HG03575 (cell line): ENCODE measurements around the gene DPP9.
A peak's percentile ranks its signal among the peaks of the same experiment; 100 is the strongest.
"Not testable (repeated sequence)": the region's sequence is repeated elsewhere in the genome, so short reads cannot be mapped to it uniquely, and the experiment has no call there.

ENCODE experiments used
- ATAC-seq: cut with Tn5 transposase; IDR thresholded peaks from one replicate; pipeline ENCODE4 v1.9.1; 2021; ENCODE audit not compliant: unreplicated experiment, insufficient number of reproducible peaks, low FRiP score; ENCODE audit errors: extremely low read depth

DPP9 gene

DNA sequence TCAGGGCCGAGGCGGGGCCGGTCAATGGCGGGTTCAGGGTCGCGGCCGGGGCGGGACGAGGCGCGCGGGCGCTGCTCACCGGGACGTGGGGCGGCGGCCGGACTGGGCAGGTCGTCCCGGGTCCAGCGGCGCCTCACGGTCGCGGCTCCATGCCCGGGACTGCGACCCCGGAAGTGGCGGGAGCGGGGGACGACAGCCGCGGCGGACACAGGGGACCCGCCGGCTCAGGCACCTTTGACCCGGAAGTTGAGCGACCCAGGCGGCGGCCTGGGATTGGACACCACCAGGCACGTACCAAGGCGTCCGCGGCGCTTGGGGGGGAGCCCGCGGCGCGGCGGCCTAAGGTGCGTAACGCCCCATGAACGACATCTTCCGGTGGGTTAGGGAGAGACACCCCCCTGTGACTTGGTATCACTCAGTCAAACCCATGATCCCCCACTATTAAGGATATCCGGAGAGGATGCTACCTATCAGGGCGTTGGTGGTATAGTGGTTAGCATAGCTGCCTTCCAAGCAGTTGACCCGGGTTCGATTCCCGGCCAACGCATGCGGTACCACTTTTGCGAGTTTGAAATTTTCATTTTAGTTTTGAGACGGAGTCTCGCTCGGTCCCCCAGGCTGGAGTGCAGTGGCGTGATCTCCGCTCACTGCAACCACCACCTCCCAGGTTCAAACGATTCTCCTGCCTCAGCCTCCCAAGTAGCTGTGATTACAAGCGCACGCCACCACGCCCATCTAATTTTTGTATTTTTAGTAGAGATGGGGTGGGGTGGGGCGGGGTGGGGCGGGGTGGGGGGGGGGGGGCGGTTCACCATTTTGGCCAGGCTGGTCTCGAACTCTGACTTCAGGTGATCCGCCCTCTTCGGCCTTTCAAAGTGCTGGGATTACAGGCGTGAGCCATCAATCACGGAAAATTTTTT lies at the start of gene DPP9:
TSS of gene DPP9 (minus strand) at position 248 of the 920 bp plus-strand sequence. CDS start 3,936 bp downstream, outside the sequence.
- ATAC-seq, result peak; percentile 54

DNA sequence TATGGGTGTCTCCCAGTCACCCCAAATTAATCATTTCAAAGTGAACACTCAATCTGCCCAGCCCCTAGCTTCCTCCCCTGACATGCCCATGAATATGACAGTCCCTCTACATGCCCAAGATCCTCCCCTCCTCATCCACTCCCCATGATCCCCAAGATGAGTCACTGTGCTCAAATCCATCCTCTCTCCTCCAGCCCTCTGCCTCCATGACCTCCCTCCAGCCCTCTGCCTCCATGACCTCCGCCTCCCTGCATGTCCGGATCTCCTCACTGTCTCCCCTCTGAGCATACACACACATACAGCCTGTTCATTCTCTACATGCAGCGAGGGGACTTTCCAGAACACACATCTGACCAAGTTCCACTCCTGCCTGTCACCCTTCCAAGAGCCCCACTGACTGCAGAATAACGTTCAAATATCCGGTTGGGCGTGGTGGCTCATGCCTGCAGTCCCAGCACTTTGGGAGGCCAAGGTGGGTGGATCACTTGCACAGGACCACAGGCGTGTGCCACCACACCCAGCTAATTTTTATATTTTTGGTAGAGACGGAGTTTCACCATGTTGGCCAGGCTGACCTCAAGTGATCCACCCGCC lies 49.5 kb upstream of the DPP9 start:
- no peak for ATAC-seq

DNA sequence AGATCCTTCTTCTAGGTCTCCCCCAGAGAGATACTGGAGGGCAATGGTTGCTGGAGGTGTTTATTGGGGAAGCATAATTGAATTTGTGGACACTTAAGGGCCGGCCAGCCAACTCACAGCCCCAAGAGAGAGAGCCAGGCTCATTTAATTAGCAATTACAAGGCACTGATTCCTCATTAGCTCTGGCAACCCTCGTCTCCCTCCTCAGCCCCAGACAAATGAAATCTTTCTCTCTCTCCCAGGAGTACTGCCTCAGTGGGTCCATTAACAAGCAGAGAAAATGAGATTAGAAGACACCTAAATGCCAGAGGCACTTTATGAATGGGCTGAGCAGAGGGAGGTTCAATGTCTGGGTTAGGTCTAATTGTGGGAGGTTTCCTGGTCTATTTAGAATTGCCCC lies 48.9 kb upstream of the DPP9 start:
- no peak for ATAC-seq

DNA sequence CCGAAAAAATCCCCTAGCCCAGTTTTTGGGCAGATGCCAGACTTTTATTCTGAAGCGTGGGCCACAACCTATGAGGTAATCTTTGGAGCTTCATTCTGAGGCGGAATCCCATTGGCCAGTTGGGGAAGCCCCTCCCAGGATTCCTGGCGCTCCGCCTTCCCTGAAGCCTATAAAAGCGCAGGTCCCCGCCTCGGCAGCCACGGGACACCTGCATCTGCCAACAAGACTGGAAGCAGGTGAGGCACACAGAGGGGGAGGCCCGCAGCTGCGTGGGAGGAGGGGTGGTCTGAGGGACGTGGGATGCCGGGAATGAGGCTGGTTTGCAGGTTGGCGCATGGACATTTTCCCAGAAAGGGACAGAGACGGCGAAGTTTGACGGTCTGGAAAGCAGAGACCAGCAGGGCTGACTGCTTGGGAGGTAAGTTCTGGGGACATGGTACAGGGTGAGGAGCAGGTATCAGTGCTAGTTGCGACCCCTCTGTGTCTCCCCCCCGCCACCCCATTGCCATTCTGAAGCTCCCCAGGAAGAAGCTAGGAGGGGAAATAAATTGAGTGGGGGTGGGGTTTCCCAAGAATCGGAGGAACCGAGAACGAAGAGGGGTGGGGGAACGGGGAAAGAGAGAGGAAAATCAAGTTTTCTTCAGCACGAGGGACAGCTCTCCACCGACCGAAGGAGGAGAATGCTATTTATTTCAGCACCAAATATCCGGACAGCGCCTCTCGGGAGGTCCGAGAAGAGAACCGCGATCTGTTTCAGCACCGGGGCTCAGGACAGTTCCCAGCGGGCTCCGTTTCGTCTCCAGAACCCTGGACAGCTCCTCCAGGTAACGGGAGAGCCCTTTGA lies 45.5 kb upstream of the DPP9 start:
- no peak for ATAC-seq

DNA sequence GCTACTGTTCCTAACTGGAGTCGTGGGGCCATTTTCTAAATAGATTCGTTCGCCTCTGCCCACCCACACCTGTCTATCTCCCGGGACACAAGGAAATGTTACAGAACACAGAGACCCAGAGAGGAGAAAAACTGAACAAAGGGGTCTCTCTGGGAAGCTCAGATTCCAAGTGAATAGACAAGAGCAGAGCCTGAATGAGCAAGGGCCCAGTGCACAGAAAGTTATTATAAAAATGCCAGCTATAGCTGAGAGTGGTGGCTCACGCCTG lies 40.7 kb upstream of the DPP9 start:
- ATAC-seq, result no peak

DNA sequence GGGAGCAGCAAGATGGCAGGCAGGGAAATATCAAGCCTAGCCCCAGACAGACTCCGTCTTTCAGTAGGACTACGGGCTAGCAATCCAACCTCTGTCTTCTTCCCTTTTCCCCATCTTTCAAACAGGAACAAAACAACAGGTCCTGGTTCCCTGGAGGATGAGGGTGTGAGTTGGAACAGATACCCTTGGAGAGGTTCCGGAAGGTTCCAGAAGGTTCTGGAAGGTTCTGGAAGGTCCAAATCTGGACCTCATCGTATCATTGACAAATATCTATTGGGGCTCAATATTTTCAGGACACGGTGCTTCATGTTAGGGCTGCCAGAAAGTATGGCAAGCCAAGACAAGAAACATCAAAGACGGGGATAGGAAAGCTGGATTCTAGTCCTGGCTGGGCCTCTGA lies 39.4 kb upstream of the DPP9 start:
- ATAC-seq, result no peak

DNA sequence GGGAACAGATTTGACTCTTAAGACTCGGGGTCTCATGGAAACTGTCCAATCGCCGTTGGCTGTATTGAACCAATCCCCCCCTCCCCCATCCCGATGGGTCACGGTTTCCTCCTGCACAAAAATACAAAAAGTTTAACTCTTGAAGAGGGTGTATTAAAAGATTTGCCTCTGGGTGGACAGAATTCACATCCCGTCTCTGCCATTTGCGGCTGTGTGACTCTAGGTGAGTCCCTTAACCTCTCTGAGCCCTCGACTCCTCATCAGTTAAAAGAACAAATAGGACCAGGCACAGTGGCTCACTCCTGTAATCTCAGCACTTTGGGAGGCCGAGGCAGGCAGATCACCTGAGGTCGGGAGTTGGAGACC lies 36.6 kb upstream of the DPP9 start:
- ATAC-seq, result no peak

DNA sequence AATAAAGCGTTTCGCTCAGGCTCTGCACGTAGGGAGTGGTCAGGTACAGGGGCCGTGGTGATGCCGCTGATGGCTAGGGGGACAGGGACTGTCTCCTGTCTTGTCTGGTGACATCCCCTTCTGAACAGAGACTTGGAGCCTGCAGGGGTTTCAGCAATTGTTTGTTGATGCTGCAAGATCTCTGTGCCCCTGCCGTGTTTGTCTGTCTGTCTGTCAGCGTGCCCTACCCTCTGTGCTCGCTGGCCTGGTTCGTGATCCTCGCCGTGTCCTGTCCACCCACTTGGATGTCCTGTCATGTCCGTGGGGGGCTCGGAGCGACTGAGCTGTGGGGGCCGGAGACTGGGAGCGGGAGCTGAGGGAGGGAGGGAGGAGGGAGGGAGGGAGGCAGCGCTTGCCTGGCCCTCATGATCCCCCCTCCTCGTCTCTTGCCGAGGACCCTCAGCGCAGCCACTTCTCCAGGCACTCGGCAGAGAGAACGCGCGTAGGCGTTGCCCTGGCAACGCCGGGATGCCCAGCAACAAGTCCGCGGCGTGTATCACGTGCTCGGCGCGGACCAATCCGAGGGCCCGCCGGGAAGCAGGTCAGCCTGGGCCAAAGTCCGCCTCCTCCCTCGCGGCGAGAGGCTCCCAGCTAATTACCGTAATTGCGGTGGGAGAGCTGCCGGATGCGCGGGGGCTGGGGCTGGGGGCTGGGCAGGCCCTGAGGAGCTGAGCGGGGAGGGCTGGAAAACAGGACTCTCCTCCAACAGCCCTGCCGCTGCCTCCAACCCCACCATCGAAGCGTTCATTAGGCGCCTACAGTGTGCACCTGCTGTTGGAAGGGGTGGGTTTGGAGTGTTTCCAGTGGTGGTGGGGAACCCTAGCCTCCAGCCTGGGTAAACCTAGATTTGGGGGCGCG lies 36.0 kb upstream of the DPP9 start:
- ATAC-seq, result no peak

DNA sequence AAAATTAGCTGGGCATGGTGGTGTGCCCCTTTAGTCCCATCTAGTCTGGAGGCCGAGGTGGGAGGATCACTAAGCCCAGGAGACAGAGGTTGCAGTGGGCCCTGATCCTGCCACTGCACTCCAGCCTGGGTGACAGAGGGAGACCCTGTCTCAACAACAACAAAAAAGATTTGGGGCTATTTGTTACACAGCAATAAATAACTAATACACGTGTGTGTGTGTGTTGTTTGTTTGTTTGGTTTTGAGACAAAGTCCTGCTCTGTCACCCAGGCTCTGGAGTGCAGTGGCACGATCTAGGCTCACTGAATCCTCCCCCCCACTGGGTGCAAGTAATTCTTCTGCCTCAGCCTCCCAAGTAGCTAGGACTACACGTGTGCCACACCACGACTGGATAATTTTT lies 35.0 kb upstream of the DPP9 start:
- no peak for ATAC-seq

DNA sequence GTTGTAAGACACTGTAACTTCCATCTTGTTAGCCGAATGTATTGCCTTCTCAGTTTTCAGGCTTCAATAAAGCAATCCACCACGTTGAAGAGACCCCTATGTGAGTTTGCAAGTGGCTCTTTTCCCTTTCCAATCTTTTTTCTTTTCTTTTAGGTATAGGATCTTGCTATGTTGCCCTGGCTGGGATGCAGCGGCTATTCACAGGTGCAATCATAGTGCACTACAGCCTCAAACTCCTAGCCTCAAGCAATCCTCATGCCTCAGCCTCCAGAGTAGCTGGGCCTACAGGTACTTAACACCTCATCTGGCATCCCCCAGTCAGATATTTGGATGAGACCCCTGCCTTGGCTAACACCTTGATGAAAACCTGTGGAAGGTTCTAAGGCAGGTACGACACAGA lies 34.4 kb upstream of the DPP9 start:
- no peak for ATAC-seq

DNA sequence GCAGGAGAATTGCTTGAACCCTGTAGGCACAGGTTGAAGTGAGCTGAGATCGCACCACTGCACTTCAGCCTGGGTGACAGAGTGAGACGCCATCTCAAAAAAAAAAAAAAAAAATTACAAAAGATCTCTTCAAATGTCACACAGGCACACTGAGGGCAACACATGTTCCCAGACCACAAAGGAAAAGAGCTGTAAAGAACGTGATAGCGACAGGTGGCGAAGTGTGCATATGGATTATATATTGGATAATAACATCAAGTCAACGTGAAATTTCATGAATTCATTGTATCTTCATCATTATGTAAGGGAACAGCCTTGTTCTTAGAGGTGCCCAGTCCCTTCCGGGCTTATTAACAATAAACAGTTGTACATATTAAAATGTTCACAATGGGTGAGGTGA lies 31.8 kb upstream of the DPP9 start:
- no peak for ATAC-seq

DNA sequence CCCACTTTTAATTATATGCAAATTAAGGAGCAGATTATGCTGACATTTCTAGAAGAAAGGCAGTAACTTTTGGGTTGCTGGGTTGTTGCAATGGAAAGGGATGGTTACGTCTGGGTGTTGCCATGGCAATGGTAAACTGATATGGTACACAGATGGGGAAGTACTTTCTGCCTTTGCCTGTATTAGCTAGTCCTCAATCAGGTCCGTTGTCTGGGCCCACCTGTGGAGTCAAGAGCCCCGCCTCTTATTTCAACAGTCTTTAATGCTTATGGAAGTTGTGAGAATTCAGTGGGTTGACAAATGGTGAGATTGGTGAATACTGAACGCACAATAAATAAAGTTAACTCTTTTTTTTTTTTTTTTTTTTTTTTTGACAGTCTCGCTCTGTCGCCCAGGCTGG lies 30.6 kb upstream of the DPP9 start:
- no peak for ATAC-seq

DNA sequence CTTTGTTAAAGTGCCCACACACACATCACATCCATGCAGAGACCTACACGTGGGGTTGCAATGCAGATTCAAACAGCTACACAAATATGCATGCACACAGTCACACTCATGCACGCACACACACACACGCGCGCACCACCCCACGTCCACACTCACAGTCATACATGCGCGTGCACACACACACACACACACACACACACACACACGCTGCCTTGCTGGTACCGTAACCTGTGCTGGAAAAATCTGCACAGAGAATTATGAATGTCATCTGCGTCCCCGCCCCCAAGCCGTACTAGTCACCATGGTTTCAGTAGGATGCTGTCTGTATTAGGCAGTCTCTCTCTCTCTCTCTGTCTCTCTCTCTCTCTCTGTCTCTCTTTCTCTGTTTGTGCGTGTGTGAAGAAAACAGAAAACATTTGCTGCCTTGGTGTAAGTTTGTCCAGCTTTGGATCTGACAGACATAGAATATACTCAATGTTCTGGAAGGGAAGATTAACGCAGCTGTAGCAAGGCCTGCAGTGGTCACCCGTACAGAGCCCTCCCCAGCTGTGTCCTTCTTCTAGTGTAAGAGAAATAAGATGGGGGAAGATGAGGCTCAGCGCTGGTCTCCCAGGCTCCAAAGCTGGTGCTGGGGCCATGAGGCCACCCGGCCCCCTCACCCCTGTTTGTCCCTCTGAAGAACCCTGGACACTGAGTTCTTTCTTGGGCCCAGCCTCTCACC lies 26.4 kb upstream of the DPP9 start:
- no peak for ATAC-seq

DNA sequence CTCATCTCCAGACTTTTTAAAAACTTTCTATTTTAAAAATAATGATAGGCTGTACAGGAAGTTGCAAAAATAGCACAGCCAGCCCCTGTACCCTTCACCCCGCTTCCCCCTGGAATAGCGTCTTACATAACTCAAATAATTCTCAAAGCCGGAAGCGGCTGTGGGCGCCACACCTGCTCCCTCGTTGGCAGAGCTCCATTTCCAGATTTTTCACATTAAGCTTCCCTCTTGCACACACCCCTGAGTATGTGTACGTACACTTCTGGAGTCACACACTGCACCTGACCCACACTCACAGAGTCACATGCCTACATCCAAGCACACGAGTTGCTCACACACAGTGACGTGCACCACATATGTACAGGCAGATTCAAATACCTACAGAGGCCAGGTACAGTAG lies 24.9 kb upstream of the DPP9 start:
- no peak for ATAC-seq

DNA sequence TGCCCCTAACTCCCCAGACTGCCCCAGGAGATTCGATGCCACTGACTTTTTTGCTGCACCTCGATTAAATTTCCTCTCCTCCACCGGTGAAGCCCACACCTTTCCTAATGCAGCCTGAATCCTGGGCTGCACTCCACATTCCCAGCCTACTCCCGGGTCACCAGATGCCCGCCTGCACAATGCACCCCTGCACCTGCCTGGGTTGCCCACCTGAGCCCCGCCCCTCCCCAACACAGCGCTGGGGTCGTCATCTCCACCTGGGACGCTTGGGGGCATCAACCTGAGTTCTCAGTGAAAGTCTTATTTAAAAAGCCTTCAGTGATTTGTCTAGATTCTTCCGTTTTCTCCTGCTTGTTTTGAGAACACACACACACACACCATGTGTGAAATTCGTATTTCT lies 24.5 kb upstream of the DPP9 start:
- no peak for ATAC-seq

DNA sequence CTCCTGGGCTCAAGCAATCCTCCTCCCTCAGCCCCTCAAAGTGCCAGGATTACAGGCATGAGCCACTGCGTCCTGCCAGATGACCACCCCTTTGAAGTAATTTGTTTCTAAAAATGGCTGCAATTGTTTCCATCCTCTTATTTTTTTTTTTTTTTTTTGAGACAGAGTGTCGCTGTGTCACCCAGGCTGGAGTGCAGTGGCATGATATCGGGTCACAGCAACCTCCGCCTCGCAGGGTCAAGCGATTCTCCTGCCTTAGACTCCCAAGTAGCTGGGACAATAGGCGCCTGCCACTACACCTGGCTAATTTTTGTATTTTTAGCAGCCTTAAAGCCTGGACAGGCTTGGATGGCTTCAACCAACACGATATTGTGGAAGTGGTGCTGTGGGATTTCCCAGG lies 22.3 kb upstream of the DPP9 start:
- ATAC-seq, result no peak

DNA sequence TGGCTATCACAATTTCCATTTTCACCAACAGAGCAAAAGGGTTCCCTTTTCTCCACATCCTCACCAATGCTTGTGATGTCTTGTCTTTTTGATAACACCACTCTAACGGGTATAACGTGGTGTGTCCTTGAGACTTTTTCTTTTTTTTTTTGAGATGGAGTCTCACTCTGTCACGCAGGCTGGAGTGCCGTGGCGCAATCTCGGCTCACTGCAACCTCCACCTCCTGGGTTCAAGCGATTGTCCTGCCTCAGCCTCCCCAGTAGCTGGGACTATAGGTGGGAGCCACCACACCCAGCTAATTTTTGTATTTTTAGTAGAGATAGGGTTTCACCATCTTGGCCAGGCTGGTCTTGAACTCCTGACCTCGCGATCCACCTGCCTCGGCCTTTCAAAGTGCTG lies 21.5 kb upstream of the DPP9 start:
- ATAC-seq, result not testable (repeated sequence)

DNA sequence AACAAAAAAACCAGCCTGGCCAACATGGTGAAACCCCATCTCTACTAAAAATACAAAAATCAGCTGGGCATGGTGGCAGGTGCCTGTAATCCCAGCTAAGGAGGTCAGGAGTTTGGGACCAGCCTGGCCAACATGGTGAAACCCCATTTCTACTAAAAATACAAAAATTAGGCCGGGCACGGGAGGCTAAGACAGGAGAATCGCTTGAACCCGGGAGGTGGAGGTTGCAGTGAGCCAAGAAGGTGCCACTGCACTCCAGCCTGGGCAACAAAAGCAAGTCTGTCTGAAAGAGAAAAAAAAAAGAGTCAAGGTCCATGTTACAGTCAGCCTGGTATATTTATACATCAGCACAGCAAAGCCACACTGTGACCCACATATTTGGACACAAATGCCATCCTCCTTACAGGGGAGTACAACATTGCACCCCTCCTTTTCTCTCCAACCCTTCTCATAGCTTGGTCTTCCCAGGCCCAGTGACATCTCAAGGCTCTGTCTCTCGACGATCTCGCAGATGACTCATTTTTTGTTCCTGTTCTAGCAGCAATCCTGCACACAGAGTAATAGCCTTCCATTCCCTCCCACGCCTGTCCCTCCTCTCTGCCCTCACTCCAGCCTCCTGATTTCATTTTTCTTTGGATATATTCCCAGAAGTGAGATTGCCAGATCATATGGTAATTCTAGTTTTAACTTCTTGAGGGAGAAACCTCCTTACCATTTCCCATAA lies 21.0 kb upstream of the DPP9 start:
- ATAC-seq, result no peak
